B cell (primary cell): Measurements from ENCODE around the gene CPA4. TPM values are rescaled to one million over a fixed set of nuclear protein-coding genes. Genes with fewer than 3 reads are reported as not detected.

ENCODE experiments used
- ATAC-seq: fragments of 200-7000 bp; cut with Tn5 transposase; one replicate; pipeline ENCODE4 v1.10.0; 2021; ENCODE audit warnings: low read depth, mild to moderate bottlenecking, moderate number of reproducible peaks, moderate library complexity
- CTCF ChIA-PET: fragments of 350-600 bp; sonication (Branson Sonifier 250); formaldehyde crosslinking; loops from one replicate; lab custom pipeline; 2021; ENCODE audit warnings: antibody characterized with exemption, inconsistent platforms; lab: Charles Lee
- POLR2A ChIA-PET: fragments of 350-600 bp; sonication (Branson Sonifier 250); formaldehyde crosslinking; loops from one replicate; lab custom pipeline; 2021; ENCODE audit warnings: antibody characterized with exemption; lab: Charles Lee
- DNase-seq: peaks from one replicate; pipeline ENCODE4 v3.0.0; 2013
- H2AFZ ChIP-seq: 2 replicates; pipeline ENCODE4 v1.6.1; 2012; ENCODE audit warnings: mild to moderate bottlenecking, low read depth, low read length; ENCODE audit not compliant: insufficient read depth, poor library complexity, severe bottlenecking
- H3K27ac ChIP-seq, 2 donors: 1 replicate in 1 of 2; 2 replicates in 1 of 2; pipeline ENCODE4 v1.5.1; 2012 to 2013; ENCODE audit warnings: low read length in 2 of 2, mild to moderate bottlenecking in 2 of 2, moderate library complexity in 1 of 2
- H3K27me3 ChIP-seq, 4 experiments: fragments of 200-600 bp in 1 of 4; sonication (generic) in 1 of 4; replicated peaks in 1 of 4; 1 replicate in 2 of 4; 2 replicates in 2 of 4; pipeline versions ENCODE4 v1.6.1 to v1.7.0; 2013 to 2016; ENCODE audit warnings: low read length in 3 of 4, mild to moderate bottlenecking in 2 of 4, mixed read lengths in 1 of 4, moderate library complexity in 1 of 4; ENCODE audit not compliant: insufficient read depth in 4 of 4, control insufficient read depth in 3 of 4; ENCODE audit errors: control extremely low read depth in 1 of 4
- H3K36me3 ChIP-seq, 2 experiments: replicated peaks in 1 of 2; 1 replicate in 1 of 2; 2 replicates in 1 of 2; pipeline versions ENCODE4 v1.6.1 to v1.7.1; 2013; ENCODE audit warnings: low read length in 1 of 2; ENCODE audit not compliant: insufficient read depth in 2 of 2, control insufficient read depth in 1 of 2; ENCODE audit errors: control extremely low read depth in 1 of 2, extremely low read depth in 1 of 2
- H3K4me1 ChIP-seq, 2 donors: fragments of 200-600 bp in 1 of 2; sonication (generic) in 1 of 2; 1 replicate in 1 of 2; 2 replicates in 1 of 2; pipeline versions ENCODE4 v1.5.1 to v1.6.1; 2013 to 2017; ENCODE audit warnings: low read length in 2 of 2; ENCODE audit not compliant: control insufficient read depth in 2 of 2, insufficient read depth in 2 of 2
- H3K4me2 ChIP-seq: replicated peaks from 2 replicates; pipeline ENCODE3; 2012; ENCODE audit warnings: mild to moderate bottlenecking, low read depth, low read length; ENCODE audit not compliant: poor library complexity, severe bottlenecking
- H3K4me3 ChIP-seq, 5 experiments: fragments of 200-600 bp in 1 of 5; sonication (generic) in 1 of 5; 1 replicate in 3 of 5; 2 replicates in 2 of 5; pipeline versions ENCODE4 v1.5.1 to v1.7.0; 2011 to 2016; ENCODE audit warnings: low read length in 4 of 5, mild to moderate bottlenecking in 4 of 5, low read depth in 2 of 5, control low read depth in 1 of 5, moderate library complexity in 1 of 5; ENCODE audit not compliant: insufficient read depth in 1 of 5; ENCODE audit errors: control extremely low read depth in 1 of 5, extremely low read depth in 1 of 5
- H3K79me2 ChIP-seq: fragments of 200-600 bp; sonication (generic); one replicate; pipeline ENCODE4 v1.6.0; 2016; ENCODE audit warnings: low read length; ENCODE audit not compliant: control insufficient read depth, insufficient read depth
- H3K9ac ChIP-seq: fragments of 200-600 bp; sonication (generic); 2 replicates; pipeline ENCODE4 v1.6.1; 2017; ENCODE audit warnings: mild to moderate bottlenecking, low read length, moderate library complexity
- H3K9me3 ChIP-seq, 3 donors: one replicate each; pipeline versions ENCODE4 v1.6.1 to v1.7.1; 2013; ENCODE audit warnings: low read length in 2 of 3; ENCODE audit not compliant: control insufficient read depth in 2 of 3, insufficient read depth in 1 of 3; ENCODE audit errors: control extremely low read depth in 1 of 3
- H4K20me1 ChIP-seq: 2 replicates; pipeline ENCODE4 v1.6.0; 2012; ENCODE audit warnings: mild to moderate bottlenecking, low read length; ENCODE audit not compliant: insufficient read depth, control insufficient read depth, poor library complexity, severe bottlenecking
- H3K27ac Mint-ChIP-seq: one replicate; pipeline ENCODE4 v1.8.0; 2021; ENCODE audit warnings: mixed read lengths
- H3K27me3 Mint-ChIP-seq: one replicate; pipeline ENCODE4 v1.8.0; 2021; ENCODE audit warnings: mixed read lengths
- H3K4me1 Mint-ChIP-seq: one replicate; pipeline ENCODE4 v1.8.0; 2021; ENCODE audit warnings: mixed read lengths
- H3K4me3 Mint-ChIP-seq: one replicate; pipeline ENCODE4 v1.8.0; 2021; ENCODE audit warnings: mixed read lengths
- H3K9me3 Mint-ChIP-seq: one replicate; pipeline ENCODE4 v1.8.0; 2022; ENCODE audit warnings: mixed read lengths; ENCODE audit not compliant: insufficient read depth
- CTCF ChIP-seq: fragments of 200-600 bp; IDR thresholded peaks from one replicate; pipeline ENCODE4 v1.8.0; 2022; ENCODE audit warnings: antibody characterized with exemption, mild to moderate bottlenecking
- EZH2 ChIP-seq: IDR thresholded peaks from 2 replicates; pipeline ENCODE4 v1.6.1; 2012; ENCODE audit warnings: borderline replicate concordance, low read depth, mild to moderate bottlenecking, moderate library complexity, low read length; ENCODE audit not compliant: insufficient read depth, poor library complexity, severe bottlenecking
- WGBS: methylation state at CpG from one replicate; pipeline ENCODE4 v1.1.5; 2013; ENCODE audit warnings: missing lambda C conversion rate; ENCODE audit not compliant: insufficient coverage; 5-methylcytosine and 5-hydroxymethylcytosine counted together
- intact Hi-C: fragments of 100-400 bp; cut with micrococcal nuclease; formaldehyde crosslinking; loops from one replicate; pipeline ENCODE4 v1.10.0; 2022
- polyA plus RNA-seq: library from polyadenylated mRNA; depleted of rRNA; stranded (reverse); fragments of >200 nt; gene quantifications from 2 replicates; pipeline ENCODE4 v1.2.3, GENCODE V29; 2012
- total RNA-seq, 2 donors: library from RNA; stranded (reverse); fragments of 120-200 nt in 1 of 2; gene quantifications; 1 replicate in 1 of 2; 2 replicates in 1 of 2; pipeline versions ENCODE4 v1.2.3 to v1.2.4, GENCODE V29; 2013 to 2022

Gene CPA4
- total and polyA plus RNA-seq, 2 donors (not counting 1 experiment from before 2014, with no cell fraction given): not detected

- Mint-ChIP-seq H3K27ac (no peak overlapping the region), H3K4me3 (no peak overlapping the region), H3K4me1 (no peaks in the 10 kb centered on the region), H3K27me3 (peaks cover 26% of the 10 kb centered on the region), H3K9me3 (no peaks in the 10 kb centered on the region)
- H3K36me3 ChIP-seq: no peaks in the 10 kb centered on the region
- CTCF ChIA-PET: no interaction called here
- no peak overlapping the region for H3K4me3 ChIP-seq
- DNase-seq (no peak), ATAC-seq (no peak)
- no peak overlapping the region for H3K4me2 ChIP-seq
- 100% methylated on average over 1 of the region's 1 CpG for WGBS
- H3K4me1 ChIP-seq: no peaks in the 10 kb centered on the region
- H3K9me3 ChIP-seq: peaks cover 0 to 8% (median 0%) of the 10 kb centered on the region in 3 donors
- POLR2A ChIA-PET: no interaction called here
- H3K27ac ChIP-seq: no peak overlapping the region
- no peaks in the 10 kb centered on the region for H3K27me3 ChIP-seq
- H4K20me1 ChIP-seq: no peaks in the 10 kb centered on the region
- H3K79me2 ChIP-seq: no peaks in the 10 kb centered on the region
- H2AFZ ChIP-seq: no peak overlapping the region
- no peak for TF ChIP-seq CTCF
- no peak overlapping the region for H3K9ac ChIP-seq
- intact Hi-C loops: no loop called here
Measured at GRCh38 chr7:130266961-130267321, 26.0 kb upstream of the CPA4 start.

GRCh38 chr7:130268463-130269317 lies 24.3 kb upstream of the CPA4 start:
- H3K27me3 Mint-ChIP-seq: peaks cover 26% of the 10 kb centered on the region
- no peaks in the 10 kb centered on the region for H4K20me1 ChIP-seq
- CTCF ChIA-PET: no interaction called here
- DNase-seq (no peak), ATAC-seq (no peak)
- H3K9ac ChIP-seq: no peak overlapping the region
- intact Hi-C loops: no loop called here
- peaks cover 0 to 2% of the 10 kb centered on the region in 2 donors for H3K4me1 ChIP-seq
- WGBS: 44% methylated on average over 2 of the region's 6 CpGs
- no peak for TF ChIP-seq CTCF
- TF ChIP-seq EZH2: no peak
- no peaks in the 10 kb centered on the region for H3K36me3 ChIP-seq
- POLR2A ChIA-PET: no interaction called here
- no peak overlapping the region for H2AFZ ChIP-seq
- no peak overlapping the region for H3K27ac Mint-ChIP-seq
- H3K4me3 Mint-ChIP-seq: no peak overlapping the region
- no peak overlapping the region for H3K4me3 ChIP-seq
- H3K79me2 ChIP-seq: no peaks in the 10 kb centered on the region
- no peak overlapping the region for H3K27ac ChIP-seq
- H3K9me3 ChIP-seq: peaks cover 0 to 7% (median 0%) of the 10 kb centered on the region in 3 donors
- H3K27me3 ChIP-seq: peaks cover 0 to 4% (median under 1%) of the 10 kb centered on the region in 4 experiments
- no peaks in the 10 kb centered on the region for H3K4me1 Mint-ChIP-seq
- no peaks in the 10 kb centered on the region for H3K9me3 Mint-ChIP-seq
- no peak overlapping the region for H3K4me2 ChIP-seq
